GM10266 (cell line): Measurements from ENCODE around the gene IFNGR2.

Experiments
- DNase-seq: peaks from one replicate; pipeline ENCODE4 v3.0.0; 2012; ENCODE audit errors: extremely low spot score
- CTCF ChIP-seq: IDR thresholded peaks from 2 replicates; pipeline ENCODE4 v1.5.1; 2012; ENCODE audit warnings: mild to moderate bottlenecking, low read depth; ENCODE audit not compliant: control insufficient read depth, insufficient read depth; ENCODE audit errors: missing control alignments

IFNGR2 gene

DNA sequence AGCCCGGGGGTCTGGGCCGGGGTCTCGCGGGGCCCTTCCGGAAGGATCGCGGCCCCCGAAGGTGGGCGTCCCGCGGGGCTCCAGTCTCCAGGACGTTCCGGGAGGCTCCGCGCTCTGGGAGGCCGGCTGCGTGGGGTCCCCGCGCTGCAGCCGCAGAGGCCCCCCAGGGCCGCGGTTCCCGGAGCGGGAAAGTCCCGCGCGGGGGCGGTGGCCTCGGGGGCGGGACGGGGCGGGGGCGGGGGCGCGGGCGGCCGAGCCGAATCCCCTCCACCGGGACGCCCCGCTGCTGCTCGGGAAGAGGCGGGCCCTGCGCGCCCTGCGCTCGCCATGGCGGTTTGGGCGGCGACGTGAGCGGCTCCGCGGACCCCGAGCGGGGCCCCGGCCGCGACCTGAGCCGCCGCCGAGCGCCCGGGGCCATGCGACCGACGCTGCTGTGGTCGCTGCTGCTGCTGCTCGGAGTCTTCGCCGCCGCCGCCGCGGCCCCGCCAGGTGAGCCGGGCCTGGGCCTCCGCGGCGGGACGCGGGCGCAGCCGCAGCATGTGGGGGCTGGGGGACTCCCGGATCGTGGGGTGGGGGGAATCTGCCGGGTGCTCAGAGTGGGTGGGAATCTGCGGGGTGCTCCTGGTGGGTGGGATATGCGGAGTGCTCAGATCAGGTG lies at the start of gene IFNGR2:
TSS of gene IFNGR2 (plus strand) at position 286 of the 658 bp plus-strand sequence. CDS start at position 417, 131 bp downstream.
- no peak for TF ChIP-seq CTCF
- peak; percentile 84 for DNase-seq

DNA sequence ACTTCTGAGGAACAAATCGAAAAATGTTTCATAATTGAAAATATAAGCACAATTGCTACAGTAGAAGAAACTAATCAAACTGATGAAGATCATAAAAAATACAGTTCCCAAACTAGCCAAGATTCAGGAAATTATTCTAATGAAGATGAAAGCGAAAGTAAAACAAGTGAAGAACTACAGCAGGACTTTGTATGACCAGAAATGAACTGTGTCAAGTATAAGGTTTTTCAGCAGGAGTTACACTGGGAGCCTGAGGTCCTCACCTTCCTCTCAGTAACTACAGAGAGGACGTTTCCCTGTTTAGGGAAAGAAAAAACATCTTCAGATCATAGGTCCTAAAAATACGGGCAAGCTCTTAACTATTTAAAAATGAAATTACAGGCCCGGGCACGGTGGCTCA lies 47.9 kb upstream of the IFNGR2 start:
- DNase-seq = no peak
- no peak for TF ChIP-seq CTCF

DNA sequence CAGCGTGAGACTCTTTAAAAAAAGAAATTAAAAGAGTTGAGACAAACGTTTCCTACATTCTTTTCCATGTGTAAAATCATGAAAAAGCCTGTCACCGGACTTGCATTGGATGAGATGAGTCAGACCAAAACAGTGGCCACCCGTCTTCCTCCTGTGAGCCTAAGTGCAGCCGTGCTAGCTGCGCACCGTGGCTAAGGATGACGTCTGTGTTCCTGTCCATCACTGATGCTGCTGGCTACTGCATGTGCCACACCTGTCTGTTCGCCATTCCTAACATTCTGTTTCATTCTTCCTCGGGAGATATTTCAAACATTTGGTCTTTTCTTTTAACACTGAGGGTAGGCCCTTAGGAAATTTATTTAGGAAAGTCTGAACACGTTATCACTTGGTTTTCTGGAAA lies 47.2 kb upstream of the IFNGR2 start:
- DNase-seq = no peak
- no peak for TF ChIP-seq CTCF

DNA sequence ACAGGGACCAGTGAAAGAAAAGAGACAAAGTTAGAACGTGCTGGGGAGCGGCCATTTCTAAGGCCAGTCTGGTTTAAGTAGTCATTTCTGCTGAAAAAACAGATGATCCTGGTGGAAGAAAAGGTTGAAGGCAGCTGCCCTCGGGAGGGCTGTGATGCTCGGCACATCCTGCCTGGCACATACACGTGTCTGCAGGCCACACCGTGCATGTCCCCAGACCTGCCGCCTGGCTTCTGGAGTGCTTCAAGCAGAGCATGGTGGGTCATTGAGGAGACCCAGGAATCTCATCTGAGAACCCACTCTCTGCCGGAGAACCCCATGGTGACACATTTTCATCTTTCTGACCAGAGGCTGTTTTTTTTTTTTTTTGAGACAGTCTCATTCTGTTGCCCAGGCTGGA lies 46.0 kb upstream of the IFNGR2 start:
- no peak for DNase-seq
- no peak for TF ChIP-seq CTCF

- no peak for DNase-seq
- no peak for TF ChIP-seq CTCF
Measured at GRCh38 chr21:33359446-33359845, 43.8 kb upstream of the IFNGR2 start.

DNA sequence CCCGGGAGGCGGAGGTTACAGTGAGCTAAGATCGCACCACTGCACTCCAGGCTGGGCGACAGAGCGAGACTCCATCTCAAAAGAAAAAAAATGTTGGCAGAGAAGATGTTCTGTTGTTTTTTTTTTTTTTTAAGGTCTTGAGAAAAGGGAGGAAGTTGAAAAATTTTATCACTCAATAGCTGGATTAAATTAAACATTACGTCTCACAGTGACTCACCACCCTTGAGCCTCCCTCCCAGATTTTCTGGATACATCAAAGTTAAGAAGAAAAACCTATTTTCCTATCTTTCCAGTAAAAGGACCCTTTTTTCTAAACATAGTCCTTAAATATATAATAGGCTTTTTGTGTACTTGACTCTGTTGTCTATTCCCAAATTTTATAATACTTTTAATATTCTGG lies 42.9 kb upstream of the IFNGR2 start:
- DNase-seq = no peak
- TF ChIP-seq CTCF = no peak

DNA sequence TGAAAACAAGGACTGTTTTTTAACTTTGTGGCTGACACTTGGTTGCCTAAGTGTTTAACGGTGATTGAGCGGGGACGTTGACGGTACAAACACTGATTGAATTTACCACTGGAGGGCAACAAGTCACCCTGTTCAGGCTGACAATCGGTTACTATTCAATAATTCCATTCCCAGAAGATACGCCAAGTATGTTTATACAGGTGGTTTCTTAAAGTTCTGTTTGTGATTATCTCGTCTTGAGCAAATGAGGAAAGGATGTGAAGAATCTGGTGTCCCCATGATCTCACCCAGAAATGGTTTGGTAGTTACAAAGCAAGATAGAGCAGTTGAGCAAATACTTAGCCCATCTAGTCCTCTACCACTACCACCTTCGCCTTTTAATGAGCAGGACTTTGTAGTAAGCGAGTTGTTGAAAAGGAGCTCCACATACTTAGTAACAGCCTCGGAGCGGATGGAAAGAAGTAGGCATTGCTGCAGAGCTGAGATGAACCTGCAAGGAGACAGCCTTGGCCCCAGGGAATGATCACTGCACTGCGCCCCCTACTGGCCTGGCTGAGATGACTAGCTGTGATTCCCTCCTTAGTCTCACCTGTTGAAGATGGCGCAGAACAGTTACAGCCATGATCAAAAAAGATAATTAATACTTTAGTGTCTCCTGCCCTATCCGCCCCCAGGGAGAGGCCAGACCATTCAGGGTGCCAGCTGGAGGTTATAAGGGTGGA lies 42.2 kb upstream of the IFNGR2 start:
- TF ChIP-seq CTCF = peak; percentile 97
- DNase-seq = peak; percentile 73
